GM18861 (cell line): ENCODE data around the gene IKZF5.
A peak's percentile ranks its signal among the peaks of the same experiment; 100 is the strongest.

Experiments used
- ATAC-seq: cut with Tn5 transposase; IDR thresholded peaks from one replicate; pipeline ENCODE4 v1.9.1; 2021; ENCODE audit not compliant: unreplicated experiment

IKZF5 gene

DNA sequence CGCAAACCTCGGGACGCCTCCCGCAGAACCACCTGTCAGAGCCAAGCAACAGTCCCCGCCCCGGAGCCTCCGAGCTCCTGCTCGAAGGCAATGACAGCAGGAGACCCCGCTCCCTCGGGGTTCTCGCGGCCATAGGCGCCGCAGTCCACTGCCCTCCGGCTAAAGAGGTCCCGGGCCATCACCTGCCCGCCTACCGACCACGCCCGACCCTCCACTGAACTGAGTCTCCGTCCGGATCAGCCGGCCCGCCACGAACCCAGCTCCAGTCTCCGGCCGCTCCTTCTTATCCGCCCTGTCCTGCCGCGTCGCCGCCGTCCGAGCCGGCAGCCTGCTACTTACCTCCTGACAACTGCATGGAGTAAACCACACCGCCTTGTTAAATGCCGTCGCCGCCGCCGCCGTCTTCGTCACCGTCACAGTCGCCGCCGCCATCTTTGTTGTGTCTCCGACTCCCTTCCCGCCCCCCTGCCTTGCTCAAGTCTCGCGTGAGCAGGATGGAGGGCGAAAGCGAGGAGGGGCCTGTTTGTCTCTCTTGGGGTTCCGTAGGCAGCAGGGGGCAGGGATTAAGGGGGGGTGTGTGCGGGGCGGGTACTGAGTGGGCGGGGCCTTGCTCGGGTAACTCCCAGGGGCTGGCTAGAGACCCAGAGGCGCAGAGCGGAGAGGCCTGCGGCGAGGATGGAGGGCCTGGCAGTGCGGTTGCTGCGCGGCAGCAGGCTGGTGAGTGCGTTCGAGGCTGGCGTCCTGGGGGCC lies at the start of gene IKZF5, which contains the start of gene ACADSB:
Gene IKZF5, minus strand, starts transcription at position 441 of the 750 bp plus-strand sequence. CDS start 10,170 bp downstream, outside the sequence.
Gene ACADSB, plus strand, starts transcription at position 652 of the 750 bp plus-strand sequence. Its CDS starts 24 bp downstream, at position 676.
- ATAC-seq: peak; percentile 81

DNA sequence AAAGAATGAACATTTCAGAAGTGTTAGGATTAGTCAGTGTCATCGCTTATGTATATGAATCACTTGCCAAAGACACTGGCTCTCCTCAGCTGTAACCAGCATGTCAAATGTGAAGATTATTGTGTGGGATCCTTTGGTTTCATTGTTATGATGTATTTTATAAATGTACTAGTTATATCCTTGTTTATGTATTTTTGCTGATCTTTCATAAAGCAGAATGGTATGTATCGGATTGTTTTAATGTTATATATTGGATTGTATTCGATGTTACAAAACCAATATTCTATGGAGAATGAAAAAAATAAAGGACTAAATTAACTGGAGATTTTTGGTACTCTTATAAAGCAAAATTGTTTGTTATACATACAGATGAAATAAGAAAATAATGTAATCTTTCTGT lies 49.4 kb upstream of the IKZF5 start:
- ATAC-seq: no peak

DNA sequence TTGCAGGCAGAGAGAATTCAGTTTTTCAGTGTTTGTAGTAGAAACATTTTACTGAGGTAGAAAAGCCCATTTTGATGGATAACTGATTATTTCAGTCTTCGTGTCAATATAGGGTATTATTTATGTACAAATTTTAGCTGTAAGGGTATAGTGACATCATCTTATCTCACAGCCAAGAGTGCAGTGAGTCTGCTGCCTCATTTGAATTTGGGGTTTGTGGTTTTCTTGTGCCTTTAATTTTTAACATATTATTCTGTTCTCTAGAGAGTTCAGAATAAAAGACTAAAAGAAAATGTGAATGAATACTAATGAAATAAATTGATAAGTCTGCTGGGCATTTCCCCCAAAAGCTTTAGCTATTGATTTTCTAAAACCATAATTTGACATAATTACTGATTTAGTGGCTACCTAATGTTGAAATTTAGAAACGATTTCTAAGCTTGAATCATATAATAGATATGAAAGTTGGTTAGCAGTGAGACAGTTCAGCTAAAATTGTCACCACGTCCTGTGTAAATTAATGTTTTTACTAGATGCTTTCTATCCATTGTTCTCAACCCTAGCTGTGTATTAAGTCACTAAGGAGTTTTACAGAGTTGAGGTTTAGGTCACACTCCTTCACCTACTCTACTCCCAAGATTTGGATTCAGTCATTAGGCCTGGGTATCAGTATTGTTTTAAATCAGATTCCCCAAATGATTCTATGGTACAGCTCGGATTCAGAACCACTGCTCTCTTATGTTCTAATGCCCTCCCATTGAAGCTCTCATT lies 37.6 kb upstream of the IKZF5 start:
- ATAC-seq: peak; percentile 66

DNA sequence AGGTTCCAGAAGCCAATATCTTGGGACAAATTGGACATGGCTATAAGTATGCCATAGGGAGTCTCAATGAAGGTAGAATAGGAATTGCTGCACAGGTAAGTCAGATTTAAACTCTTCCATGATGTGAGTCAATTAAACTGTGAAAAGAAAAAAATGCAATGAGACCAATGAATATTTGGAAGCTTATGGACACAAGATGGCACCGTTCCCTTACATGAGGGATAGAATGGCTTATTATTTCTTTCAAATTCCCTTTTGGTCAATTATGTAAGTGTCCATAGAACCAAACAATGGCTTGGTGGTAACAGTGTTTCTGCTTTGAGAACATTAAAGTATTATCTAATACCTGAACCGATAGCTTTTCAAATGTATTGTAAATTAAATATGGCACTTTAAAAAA lies 35.8 kb upstream of the IKZF5 start:
- no peak for ATAC-seq

GRCh38 chr10:123043409-123043925 lies 34.9 kb upstream of the IKZF5 start:
- ATAC-seq: no peak

GRCh38 chr10:123042708-123043408 lies 34.3 kb upstream of the IKZF5 start:
- ATAC-seq: no peak

DNA sequence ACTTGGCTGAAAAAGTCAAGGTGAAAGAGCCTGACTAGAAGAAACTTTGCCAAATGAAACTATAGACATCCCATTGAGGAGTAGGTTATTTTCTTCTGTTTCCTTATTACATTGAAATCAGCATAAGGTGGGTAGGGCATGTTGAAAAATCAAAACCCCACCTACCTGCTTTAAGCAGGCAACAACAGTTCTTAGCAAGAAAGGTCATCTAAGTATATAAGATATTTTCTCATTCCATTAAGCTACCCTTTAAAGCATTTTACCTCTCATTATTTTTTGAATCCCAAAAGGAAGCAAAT lies 31.0 kb upstream of the IKZF5 start:
- ATAC-seq: no peak

GRCh38 chr10:123038782-123039631 lies 30.4 kb upstream of the IKZF5 start:
- ATAC-seq: no peak

- no peak for ATAC-seq
These were observed 27.0 kb upstream of the IKZF5 start for GRCh38 chr10:123035467-123036086.

GRCh38 chr10:123034332-123034731 lies 25.7 kb upstream of the IKZF5 start:
- no peak for ATAC-seq

DNA sequence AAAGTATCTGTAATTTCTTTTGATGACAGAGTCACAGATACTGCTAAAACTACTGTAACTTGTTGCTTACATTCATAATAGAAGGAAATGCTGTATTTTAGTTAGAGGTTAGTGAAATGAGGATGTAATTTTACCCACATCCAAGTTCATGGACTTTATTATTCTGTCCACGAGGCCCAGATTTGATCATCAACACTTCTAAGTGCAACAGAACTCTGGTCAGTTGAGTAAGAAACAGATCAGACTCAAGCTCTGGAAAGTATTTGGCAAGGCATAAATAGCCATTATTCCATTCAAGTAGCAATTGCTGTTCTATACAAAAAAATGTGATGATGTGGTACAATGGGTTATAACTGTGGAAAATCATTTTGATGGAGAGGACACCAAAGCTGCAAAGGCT lies 22.5 kb upstream of the IKZF5 start:
- no peak for ATAC-seq

DNA sequence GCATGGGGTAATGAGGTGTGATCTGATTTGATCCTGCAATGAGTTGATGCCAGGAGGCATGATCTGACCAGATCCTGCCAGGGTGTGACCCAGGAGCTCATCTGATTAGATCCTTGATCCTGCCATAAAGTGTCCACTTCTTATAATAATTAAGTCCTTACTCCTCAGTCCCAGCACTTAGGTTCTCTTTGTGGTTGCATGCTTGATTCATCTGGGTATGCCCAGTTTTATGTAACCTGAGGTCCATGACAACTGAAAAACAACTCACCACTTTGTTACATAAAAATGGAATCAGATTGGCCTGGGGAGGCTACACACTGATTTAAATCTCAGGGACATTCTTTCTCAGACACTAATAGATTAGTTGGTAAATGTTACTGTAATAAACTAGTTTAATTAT lies 19.3 kb upstream of the IKZF5 start:
- ATAC-seq: no peak

- no peak for ATAC-seq
These were observed 17.7 kb upstream of the IKZF5 start for GRCh38 chr10:123026302-123026701.

GRCh38 chr10:123024540-123024939 lies 15.9 kb upstream of the IKZF5 start:
- no peak for ATAC-seq

- no peak for ATAC-seq
These were observed 12.9 kb upstream of the IKZF5 start for GRCh38 chr10:123021517-123021916.

DNA sequence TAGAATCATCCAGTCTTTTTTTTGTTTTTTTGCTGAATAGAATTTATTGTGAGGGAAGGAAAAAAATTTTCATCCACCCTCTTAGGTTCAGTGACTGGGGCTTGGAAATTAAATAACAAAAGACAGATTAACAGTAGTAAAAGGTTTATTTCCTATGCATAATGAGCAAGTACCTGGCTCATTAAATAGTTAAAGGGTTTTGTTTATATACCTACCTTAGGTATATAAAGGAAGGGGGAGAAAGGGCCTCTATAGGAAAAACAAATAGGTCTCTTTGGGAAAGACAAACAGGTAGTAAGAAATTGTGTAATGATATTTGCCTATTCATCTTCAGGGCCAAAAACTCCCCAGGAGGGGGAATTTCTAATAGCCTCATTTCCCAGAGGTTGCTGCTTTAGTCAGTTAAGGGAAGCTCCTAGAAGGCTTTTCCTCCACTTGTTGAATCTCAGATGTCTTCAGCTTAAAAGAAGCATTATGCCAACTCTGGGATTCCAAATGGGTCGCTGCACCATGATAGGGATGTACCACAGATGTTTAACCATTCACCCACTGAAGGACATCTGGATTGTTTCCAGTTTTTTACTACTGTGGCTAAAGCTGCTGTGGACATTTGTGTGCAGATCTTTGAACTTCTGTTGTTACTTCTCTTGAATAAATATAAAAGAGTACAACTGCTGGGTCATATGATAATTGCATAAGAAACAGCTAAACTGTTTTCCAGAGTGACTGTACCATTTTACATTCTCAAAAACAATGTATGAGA lies 11.5 kb upstream of the IKZF5 start:
- no peak for ATAC-seq

DNA sequence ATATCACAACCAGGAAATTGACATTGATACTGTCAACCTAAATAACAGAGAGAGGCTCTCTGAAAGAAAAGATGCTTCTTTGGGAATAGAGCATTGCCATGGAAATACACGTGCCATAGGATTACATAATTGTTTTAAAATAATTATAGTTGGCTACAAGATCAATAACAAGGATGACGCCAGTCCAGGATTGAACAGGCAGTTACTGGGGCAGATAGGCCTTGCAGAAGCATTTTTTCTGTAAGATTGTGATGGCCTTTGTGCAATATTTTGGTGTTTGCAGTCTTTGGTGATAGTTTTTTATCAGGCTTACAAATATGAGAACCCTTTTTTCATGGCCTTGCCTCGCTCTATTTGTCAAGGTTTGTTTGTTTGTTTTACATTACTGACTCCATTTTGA lies 10.7 kb upstream of the IKZF5 start:
- ATAC-seq: no peak

- ATAC-seq: no peak
These were observed 9.9 kb upstream of the IKZF5 start for GRCh38 chr10:123018531-123018930.

DNA sequence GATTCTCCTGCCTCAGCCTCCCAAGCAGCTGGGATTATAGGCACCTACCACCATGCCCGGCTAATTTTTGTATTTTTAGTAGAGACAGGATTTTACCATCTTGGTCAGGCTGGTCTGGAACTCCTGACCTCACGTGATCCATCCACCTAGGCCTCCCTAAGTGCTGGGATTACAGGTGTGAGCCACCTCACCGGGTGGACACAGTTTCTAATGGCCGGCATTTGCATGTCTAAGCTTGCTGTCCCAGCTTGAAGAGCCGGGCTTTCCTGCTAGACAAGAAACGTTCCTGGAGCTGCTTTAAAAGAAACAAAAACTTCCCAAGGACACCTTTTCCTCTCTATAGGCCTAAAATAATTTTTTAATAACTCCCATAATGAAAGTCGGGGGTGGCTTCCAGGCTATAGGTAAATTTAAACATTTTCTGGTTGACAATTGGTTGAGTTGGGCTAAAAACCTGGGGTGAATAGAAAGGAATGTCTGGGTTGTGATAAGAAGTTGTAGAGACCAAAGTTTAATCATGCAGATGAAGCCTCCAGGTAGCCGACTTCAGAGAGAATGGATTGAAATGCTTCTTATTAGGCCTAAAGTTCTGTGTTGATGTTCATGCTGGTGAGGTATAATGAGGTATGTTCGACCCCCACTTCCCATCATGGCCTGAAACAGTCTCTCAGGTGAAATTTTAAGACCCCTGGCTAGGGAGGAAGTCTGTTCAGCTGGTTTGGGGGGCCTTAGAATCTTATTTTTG lies 9.0 kb upstream of the IKZF5 start:
- ATAC-seq: no peak
